Endothelial cell of umbilical vein (primary cell): ENCODE results near the gene TREH. TPM values are rescaled to one million over a fixed set of nuclear protein-coding genes. Genes with fewer than 3 reads are reported as not detected.

Experiments used
- BruUV-seq: library from RNA; stranded (reverse); fragments of 400-500 nt; replicated peaks from 2 replicates; lab custom pipeline; 2021; lab: Mats Ljungman, UMichigan
- CTCF ChIA-PET: fragments of 300-600, 350-600 bp; sonication (Branson Sonifier 250); formaldehyde crosslinking; loops from one replicate; lab custom pipeline; 2021; ENCODE audit warnings: antibody characterized with exemption, inconsistent platforms; lab: Charles Lee
- POLR2A ChIA-PET: fragments of 300-600, 350-600 bp; sonication (Branson Sonifier 250); formaldehyde crosslinking; loops from one replicate; lab custom pipeline; 2021; ENCODE audit warnings: antibody characterized with exemption, inconsistent platforms; lab: Charles Lee
- DNase-seq: peaks from one replicate; pipeline ENCODE4 v3.0.0-alpha.2; 2011; ENCODE audit warnings: low read depth, low spot score
- FAIRE-seq: peaks from 2 replicates; lab custom pipeline; 2011; peaks lifted over from hg19 to GRCh38; lab: Jason Lieb, UNC
- H2AFZ ChIP-seq: 2 replicates; pipeline ENCODE4 v1.6.0; 2012; ENCODE audit warnings: low read depth, low read length, control low read depth, inconsistent platforms
- H3K27ac ChIP-seq: 2 replicates; pipeline ENCODE4 v1.5.1; 2011; ENCODE audit warnings: low read depth, mild to moderate bottlenecking, control low read depth, low read length, moderate library complexity; ENCODE audit not compliant: insufficient read depth
- H3K27me3 ChIP-seq, 2 experiments: 2 replicates each; pipeline versions ENCODE4 v1.6.0 to v1.6.1; 2011; ENCODE audit warnings: low read length in 2 of 2, mixed read lengths in 1 of 2; ENCODE audit not compliant: control insufficient read depth in 2 of 2, insufficient read depth in 2 of 2
- H3K36me3 ChIP-seq, 2 experiments: 2 replicates in 1 of 2; 3 replicates in 1 of 2; pipeline ENCODE4 v1.5.1; 2011; ENCODE audit warnings: low read length in 2 of 2, mild to moderate bottlenecking in 1 of 2, moderate library complexity in 1 of 2; ENCODE audit not compliant: control insufficient read depth in 2 of 2, insufficient read depth in 2 of 2; ENCODE audit errors: extremely low read depth in 1 of 2
- H3K4me1 ChIP-seq: 3 replicates; pipeline ENCODE4 v1.5.1; 2011; ENCODE audit warnings: mild to moderate bottlenecking, low read length; ENCODE audit not compliant: control insufficient read depth, insufficient read depth; ENCODE audit errors: extremely low read depth
- H3K4me2 ChIP-seq: 2 replicates; pipeline ENCODE4 v1.6.1; 2011; ENCODE audit warnings: low read length, control low read depth, mixed read lengths; ENCODE audit not compliant: insufficient read depth
- H3K4me3 ChIP-seq, 3 experiments: fragments of 200-600 bp in 1 of 3; sonication (generic), shearing (Covaris generic) in 1 of 3; replicated peaks in 1 of 3; 2 replicates each; pipeline ENCODE4 v1.5.1; 2011 to 2016; ENCODE audit warnings: control low read depth in 3 of 3, low read length in 3 of 3, mild to moderate bottlenecking in 2 of 3, inconsistent platforms in 1 of 3, low read depth in 1 of 3, moderate library complexity in 1 of 3; ENCODE audit not compliant: insufficient read depth in 1 of 3
- H3K79me2 ChIP-seq: 2 replicates; pipeline ENCODE4 v1.6.0; 2012; ENCODE audit warnings: low read length, inconsistent platforms; ENCODE audit not compliant: control insufficient read depth, insufficient read depth
- H3K9ac ChIP-seq: replicated peaks from 2 replicates; pipeline ENCODE3; 2011; ENCODE audit warnings: low read length, control low read depth; ENCODE audit not compliant: insufficient read depth; ENCODE audit errors: extremely low read depth
- H3K9me1 ChIP-seq: replicated peaks from 3 replicates; pipeline ENCODE4 v1.6.0; 2011; ENCODE audit warnings: mild to moderate bottlenecking, low read length; ENCODE audit not compliant: control insufficient read depth, insufficient read depth; ENCODE audit errors: extremely low read depth
- H3K9me3 ChIP-seq: replicated peaks from 2 replicates; pipeline ENCODE4 v1.5.1; 2012; ENCODE audit warnings: low read length, inconsistent platforms; ENCODE audit not compliant: control insufficient read depth, insufficient read depth
- H4K20me1 ChIP-seq: replicated peaks from 2 replicates; pipeline ENCODE3; 2011; ENCODE audit warnings: mild to moderate bottlenecking, low read length; ENCODE audit not compliant: control insufficient read depth, insufficient read depth; ENCODE audit errors: extremely low read depth
- EZH2 ChIP-seq: IDR thresholded peaks from 2 replicates; pipeline ENCODE4 v1.6.1; 2012; ENCODE audit warnings: borderline replicate concordance, low read depth, mild to moderate bottlenecking, moderate library complexity, low read length, inconsistent platforms; ENCODE audit not compliant: severe bottlenecking
- FOS ChIP-seq: IDR thresholded peaks from 2 replicates; pipeline ENCODE4 v1.6.1; 2011; ENCODE audit warnings: mild to moderate bottlenecking, low read length, moderate library complexity, borderline replicate concordance; ENCODE audit not compliant: insufficient read depth
- GATA2 ChIP-seq: IDR thresholded peaks from 2 replicates; pipeline ENCODE4 v1.7.0; 2011; ENCODE audit warnings: low read depth, mild to moderate bottlenecking, moderate library complexity, mixed read lengths, low read length; ENCODE audit not compliant: insufficient read length, insufficient read depth
- JUN ChIP-seq: IDR thresholded peaks from 2 replicates; pipeline ENCODE4 v1.6.1; 2011; ENCODE audit warnings: borderline replicate concordance, low read depth; ENCODE audit not compliant: insufficient read length, insufficient read depth
- MYC ChIP-seq: IDR thresholded peaks from one replicate; pipeline ENCODE4 v1.6.1; 2011; ENCODE audit warnings: mild to moderate bottlenecking, low read depth, low read length
- POLR2A ChIP-seq: IDR thresholded peaks from 2 replicates; pipeline ENCODE4 v1.6.1; 2012; ENCODE audit warnings: low read depth, mild to moderate bottlenecking, control low read depth, low read length
- POLR2AphosphoS5 ChIP-seq: IDR thresholded peaks from 2 replicates; pipeline ENCODE4 v1.6.1; 2012; ENCODE audit warnings: low read depth, mild to moderate bottlenecking, control low read depth, low read length, moderate library complexity; ENCODE audit not compliant: insufficient read depth
- dilution Hi-C: fragments of 300-500 bp; cut with MboI; formaldehyde crosslinking; loops from one replicate; pipeline ENCODE4 v1.15.0; 2019; ENCODE audit warnings: low sequenced_read_pairs; ENCODE audit not compliant: extremely low pct_ligation_motif_present
- intact Hi-C: fragments of 100-400 bp; cut with micrococcal nuclease; formaldehyde crosslinking; loops from one replicate; pipeline ENCODE4 v1.10.0; 2022
- polyA plus RNA-seq, 4 experiments: library from polyadenylated mRNA; depleted of rRNA in 3 of 4; stranded (reverse) in 3 of 4; unstranded in 1 of 4; fragments of >200 nt; gene quantifications; 2 replicates each; pipeline versions ENCODE4 v1.2.1 to v1.2.3, GENCODE V29; 2011 to 2012; ENCODE audit warnings: missing spikeins in 1 of 4
- total RNA-seq: library from RNA; stranded (reverse); gene quantifications from 2 replicates; pipeline ENCODE4 v1.2.3, GENCODE V29; 2021
- TF ChIP-seq, protein P1 (sequence below): IDR thresholded peaks from 2 replicates; pipeline ENCODE4 v1.6.1; 2011; ENCODE audit not compliant: insufficient read depth, insufficient read length
- TF ChIP-seq, protein P2 (sequence below), 2 donors: IDR thresholded peaks; 1 replicate in 1 of 2; 2 replicates in 1 of 2; pipeline ENCODE4 v1.5.1; 2011; ENCODE audit warnings: low read length in 2 of 2, mild to moderate bottlenecking in 2 of 2, moderate library complexity in 2 of 2, control low read depth in 1 of 2, inconsistent platforms in 1 of 2, low read depth in 1 of 2; ENCODE audit not compliant: insufficient read depth in 1 of 2; ENCODE audit errors: extremely low read depth in 1 of 2

Gene TREH
- total and polyA plus RNA-seq, 2 donors (not counting 3 experiments of a cell fraction or from before 2014, with no cell fraction given) = not detected

DNA sequence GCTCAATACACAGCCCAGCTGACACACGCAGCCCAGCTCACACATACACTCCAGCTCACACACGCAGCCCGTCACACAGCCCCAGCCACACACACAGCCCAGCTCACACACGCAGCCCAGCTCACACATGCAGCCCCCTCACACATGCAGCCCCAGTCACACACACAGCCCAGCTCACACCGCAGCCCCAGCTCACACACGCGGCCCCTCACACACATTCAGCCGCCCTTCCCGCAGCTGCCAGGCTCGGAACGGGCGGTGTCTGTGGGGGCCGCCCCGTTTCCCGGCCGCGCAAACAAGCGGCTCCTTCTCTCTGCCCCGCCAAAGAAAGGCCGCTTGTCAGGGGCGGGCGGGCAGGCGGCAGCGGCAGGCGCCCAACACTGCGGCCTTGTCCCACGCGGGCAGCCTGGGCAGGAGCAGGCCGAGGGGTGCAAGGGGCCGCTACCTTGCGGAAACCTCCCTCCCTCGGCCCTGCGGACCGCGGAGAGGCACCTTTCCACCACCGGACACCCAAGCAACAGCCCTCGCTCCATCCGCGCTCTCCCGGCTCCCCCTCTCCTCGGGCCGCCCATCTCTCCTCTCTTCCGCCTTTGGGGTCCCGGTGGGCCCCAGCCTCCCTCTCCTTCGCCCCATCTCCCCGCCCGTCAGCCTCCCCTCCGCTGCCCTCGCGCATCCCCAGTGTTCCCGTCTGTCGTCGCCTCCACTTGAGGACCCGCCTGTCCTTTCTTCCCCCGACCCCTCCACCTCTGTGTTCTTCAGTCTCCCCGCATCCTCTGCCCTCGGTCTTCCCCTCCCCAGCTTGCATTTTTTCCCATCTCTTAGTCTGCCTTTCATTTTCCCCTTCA is 69.8 kb downstream of the TREH start:
- H3K36me3 ChIP-seq = peaks cover 3 to 10% of the 10 kb centered on the region in 2 experiments
- FAIRE-seq (peak; percentile 62), DNase-seq (peak; percentile 47)
- peak overlapping the region; percentile 83 for H3K9ac ChIP-seq
- H3K4me1 ChIP-seq = peaks cover 47% of the 10 kb centered on the region
- H3K4me2 ChIP-seq = peak overlapping the region; percentile 86
- H3K4me3 ChIP-seq = peak overlapping the region; percentile 39 to 60 (median 59)
- BruUV-seq = no TSS peak
- TF ChIP-seq, protein P1, sequence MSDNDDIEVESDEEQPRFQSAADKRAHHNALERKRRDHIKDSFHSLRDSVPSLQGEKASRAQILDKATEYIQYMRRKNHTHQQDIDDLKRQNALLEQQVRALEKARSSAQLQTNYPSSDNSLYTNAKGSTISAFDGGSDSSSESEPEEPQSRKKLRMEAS = no peak
- no peak for TF ChIP-seq JUN
- no peak for TF ChIP-seq POLR2AphosphoS5
- no peak for TF ChIP-seq MYC
- no peak for TF ChIP-seq EZH2
- TF ChIP-seq GATA2 = no peak
- TF ChIP-seq, protein P2, sequence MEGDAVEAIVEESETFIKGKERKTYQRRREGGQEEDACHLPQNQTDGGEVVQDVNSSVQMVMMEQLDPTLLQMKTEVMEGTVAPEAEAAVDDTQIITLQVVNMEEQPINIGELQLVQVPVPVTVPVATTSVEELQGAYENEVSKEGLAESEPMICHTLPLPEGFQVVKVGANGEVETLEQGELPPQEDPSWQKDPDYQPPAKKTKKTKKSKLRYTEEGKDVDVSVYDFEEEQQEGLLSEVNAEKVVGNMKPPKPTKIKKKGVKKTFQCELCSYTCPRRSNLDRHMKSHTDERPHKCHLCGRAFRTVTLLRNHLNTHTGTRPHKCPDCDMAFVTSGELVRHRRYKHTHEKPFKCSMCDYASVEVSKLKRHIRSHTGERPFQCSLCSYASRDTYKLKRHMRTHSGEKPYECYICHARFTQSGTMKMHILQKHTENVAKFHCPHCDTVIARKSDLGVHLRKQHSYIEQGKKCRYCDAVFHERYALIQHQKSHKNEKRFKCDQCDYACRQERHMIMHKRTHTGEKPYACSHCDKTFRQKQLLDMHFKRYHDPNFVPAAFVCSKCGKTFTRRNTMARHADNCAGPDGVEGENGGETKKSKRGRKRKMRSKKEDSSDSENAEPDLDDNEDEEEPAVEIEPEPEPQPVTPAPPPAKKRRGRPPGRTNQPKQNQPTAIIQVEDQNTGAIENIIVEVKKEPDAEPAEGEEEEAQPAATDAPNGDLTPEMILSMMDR (IDR thresholded peaks at IDR 0.05; ENCODE audit: extremely low read depth in 1 of 2, insufficient read depth in 1 of 2, low read depth in 1 of 2, low read length in 2 of 2) = no peak
- TF ChIP-seq FOS = no peak
- no peak for TF ChIP-seq POLR2A
- peaks cover 45% of the 10 kb centered on the region for H3K79me2 ChIP-seq
- H3K9me3 ChIP-seq = no peaks in the 10 kb centered on the region
- ChIA-PET POLR2A (interaction anchor here (0.6 to 4.1 kb wide), 4 partner anchors 8 to 72 kb away, joined by 6 to 29 read pairs (median 10); no protein-coding TSS in a partner anchor), CTCF (interaction anchor here (1.0 to 9.3 kb wide), 8 partner anchors 9 to 49 kb away, joined by 3 to 138 read pairs (median 6); no protein-coding TSS in a partner anchor)
- peak overlapping the region; percentile 80 for H3K27ac ChIP-seq
- no peaks in the 10 kb centered on the region for H3K9me1 ChIP-seq
- no peaks in the 10 kb centered on the region for H3K27me3 ChIP-seq
- dilution Hi-C loops (no loop called here), intact Hi-C loops (loop anchor here (2.0 to 5.0 kb wide), 3 partner anchors 25 to 183 kb away; partner anchors contain the start of gene DDX6)
- H4K20me1 ChIP-seq = no peaks in the 10 kb centered on the region
- peak overlapping the region; percentile 1 for H2AFZ ChIP-seq
